GM12874 (cell line): ENCODE data around the gene ERN1.

Experiments
- CTCF ChIP-seq: IDR thresholded peaks from 2 replicates; pipeline ENCODE4 v1.5.1; 2011; ENCODE audit warnings: low read depth, mild to moderate bottlenecking, control low read depth, low read length, moderate library complexity; ENCODE audit not compliant: insufficient read depth

ERN1 gene

GRCh38 chr17:64009571-64010402, 120.2 kb downstream of the ERN1 start:
- TF ChIP-seq CTCF: no peak

DNA sequence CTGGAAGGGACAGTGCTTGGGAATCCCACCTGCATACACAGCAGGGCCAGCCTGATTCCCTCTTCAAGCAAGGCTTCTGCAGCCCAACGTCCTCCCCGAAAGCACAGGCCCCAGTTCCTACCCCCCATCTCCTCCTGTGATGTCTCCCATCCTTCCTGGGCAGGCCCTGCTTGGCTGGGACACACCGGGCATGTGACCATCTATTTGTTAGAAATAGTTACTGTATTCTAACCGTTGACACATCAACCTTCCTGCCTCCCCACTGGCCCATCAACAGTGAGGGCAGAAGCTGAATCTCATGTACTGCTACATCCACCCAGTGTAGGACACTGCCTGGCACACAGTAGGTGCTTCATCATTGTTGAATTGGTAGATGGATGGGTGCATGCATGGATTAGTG, 121.1 kb downstream of the ERN1 start:
- no peak for TF ChIP-seq CTCF

- TF ChIP-seq CTCF: no peak
Observed at GRCh38 chr17:64008346-64008745, 121.6 kb downstream of the ERN1 start.

DNA sequence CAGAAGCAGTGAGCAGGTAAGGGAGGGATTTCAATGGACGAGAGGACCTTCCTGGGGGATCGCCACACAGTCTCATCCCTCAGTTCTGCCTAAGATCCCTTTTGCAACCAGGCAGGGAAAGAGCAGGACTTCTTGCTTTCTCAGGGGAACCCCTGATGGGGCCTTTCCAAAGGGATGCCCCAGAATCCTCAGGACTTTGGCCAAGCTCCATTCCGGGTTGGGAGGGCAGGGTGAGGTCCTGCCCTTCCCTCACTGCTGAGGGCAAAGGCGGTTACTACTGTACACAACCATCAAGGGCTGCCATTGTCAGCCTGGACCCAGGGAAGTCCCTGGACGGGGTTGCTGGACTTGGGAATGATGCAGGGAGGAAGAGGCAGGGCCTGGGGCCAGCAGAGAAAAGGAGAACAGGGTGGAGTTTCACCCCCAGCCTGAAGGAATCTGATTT, 122.1 kb downstream of the ERN1 start:
- TF ChIP-seq CTCF: no peak

DNA sequence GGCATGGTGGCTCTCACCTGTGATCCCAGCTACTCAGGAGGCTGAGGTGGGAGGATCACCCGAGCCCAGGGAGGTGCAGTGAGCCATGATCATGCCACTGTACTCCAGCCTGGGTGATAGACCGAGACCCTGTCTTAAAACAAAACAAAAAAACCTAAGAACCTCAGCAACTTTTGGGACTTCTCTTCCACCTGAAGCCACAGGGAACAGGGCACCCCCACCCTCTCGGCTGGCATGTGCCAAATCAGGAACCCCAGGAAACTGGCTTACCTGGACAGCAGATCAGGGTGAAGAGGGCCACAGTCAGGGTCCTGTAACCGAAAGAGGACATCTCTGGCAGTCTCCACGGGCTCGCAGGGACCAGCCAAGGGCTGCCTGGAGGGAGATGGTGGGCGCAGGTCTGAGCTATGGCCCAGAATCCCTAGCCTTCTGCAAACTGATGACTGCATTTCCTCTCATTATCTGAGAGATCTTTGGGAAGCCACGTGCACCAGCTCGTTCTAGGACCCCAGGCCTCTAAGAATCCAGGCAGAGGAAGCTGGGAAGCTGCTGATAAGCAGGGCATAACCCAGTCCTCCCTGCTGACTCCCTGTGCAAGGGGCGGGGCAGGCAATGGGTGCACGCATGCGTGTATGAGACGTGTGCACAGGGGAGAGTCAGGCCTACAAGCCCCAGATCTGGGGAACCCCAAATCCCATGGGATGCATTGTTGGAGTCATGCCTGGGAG, 123.4 kb downstream of the ERN1 start:
- TF ChIP-seq CTCF: no peak

DNA sequence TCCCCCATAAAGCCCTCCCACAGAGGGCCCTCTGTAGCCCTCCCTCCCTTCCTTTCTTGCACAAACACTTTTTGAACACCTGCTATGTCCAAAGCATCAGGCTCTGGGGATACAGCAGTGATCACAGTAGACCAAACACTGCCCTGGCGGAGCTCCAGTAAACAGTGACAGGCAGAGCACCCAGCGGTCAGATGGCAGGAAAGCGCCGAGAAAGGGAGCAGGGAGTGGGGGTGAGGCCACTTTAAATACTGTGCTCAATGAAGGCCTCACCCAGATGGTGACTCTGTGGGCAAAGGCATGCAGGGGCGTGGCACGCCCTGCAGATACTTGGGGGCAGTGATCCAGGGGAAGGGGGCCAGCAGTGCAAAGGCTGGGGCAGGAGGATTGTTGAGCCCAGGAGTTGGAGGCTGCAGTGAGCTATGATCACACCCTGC, 124.2 kb downstream of the ERN1 start:
- no peak for TF ChIP-seq CTCF

DNA sequence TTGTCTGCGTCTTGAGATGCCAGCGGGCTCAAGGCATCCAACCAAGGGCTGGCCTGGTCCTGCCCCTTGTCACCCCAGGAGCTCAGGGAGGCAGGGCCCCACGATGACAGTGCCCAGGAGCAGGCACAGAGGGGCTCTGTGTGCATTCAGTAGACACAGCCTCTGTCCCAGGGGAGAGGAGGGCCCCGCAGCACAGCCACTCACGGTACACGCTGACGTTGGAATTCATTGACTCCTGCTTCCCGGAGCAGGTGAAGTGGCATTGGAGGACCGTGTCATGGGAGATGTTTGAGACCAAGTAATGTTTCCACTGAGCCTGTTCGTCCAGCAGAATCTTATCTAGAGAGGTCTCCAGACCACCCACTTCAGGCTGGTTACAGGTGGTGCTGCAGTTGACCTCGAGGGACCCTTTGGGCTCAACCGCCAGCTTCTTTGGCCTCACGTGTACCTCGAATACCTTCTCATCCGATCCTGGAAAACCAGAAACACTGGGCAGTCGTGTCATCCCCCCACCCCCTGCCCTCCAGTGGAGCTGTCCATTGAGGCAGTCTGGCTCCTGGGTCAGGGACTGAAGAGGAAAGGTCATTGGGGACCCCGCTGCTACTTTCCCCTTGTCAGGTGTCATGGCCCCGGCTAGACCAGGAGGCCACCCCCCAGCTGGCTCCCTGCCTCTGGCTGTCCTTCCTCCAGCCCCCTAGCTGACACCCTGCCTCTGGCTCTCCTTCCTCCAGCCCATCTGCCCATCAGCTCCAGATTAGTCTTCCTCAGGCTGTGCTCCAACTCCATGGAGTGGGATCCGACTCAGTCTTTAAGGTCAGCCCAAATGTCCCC, 124.8 kb downstream of the ERN1 start:
- no peak for TF ChIP-seq CTCF
